ENCODE data around the gene WWOX.

DNA sequence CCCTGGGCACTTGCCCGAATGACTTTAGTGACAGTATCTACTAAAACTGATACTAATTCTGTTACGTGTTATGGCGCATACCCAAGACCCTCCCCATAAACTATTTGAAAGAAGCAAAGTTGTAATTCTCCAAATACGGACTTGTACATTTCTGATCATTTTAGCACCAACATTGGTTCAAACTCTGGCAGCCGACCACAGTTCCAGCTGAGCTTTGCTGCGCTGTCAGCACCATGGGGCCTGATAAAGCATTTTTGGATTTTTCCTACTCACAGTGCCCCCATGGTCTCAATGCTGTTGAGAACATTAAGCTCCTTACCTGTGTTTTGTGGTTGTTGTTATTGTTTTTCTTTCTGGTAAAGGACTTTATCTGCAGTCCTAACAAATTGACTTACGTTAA lies 1040.3 kb downstream of the WWOX start:
- TF ChIP-seq EP300 (IDR thresholded peaks at IDR 0.05): no peak
- TF ChIP-seq, protein P1, sequence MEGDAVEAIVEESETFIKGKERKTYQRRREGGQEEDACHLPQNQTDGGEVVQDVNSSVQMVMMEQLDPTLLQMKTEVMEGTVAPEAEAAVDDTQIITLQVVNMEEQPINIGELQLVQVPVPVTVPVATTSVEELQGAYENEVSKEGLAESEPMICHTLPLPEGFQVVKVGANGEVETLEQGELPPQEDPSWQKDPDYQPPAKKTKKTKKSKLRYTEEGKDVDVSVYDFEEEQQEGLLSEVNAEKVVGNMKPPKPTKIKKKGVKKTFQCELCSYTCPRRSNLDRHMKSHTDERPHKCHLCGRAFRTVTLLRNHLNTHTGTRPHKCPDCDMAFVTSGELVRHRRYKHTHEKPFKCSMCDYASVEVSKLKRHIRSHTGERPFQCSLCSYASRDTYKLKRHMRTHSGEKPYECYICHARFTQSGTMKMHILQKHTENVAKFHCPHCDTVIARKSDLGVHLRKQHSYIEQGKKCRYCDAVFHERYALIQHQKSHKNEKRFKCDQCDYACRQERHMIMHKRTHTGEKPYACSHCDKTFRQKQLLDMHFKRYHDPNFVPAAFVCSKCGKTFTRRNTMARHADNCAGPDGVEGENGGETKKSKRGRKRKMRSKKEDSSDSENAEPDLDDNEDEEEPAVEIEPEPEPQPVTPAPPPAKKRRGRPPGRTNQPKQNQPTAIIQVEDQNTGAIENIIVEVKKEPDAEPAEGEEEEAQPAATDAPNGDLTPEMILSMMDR (IDR thresholded peaks at IDR 0.05): no peak
